Measurements from ENCODE around the gene DRC7.
"Not testable (repeated sequence)": the region's sequence is repeated elsewhere in the genome, so short reads cannot be mapped to it uniquely, and the experiment has no call there.

The DRC7 gene

DNA sequence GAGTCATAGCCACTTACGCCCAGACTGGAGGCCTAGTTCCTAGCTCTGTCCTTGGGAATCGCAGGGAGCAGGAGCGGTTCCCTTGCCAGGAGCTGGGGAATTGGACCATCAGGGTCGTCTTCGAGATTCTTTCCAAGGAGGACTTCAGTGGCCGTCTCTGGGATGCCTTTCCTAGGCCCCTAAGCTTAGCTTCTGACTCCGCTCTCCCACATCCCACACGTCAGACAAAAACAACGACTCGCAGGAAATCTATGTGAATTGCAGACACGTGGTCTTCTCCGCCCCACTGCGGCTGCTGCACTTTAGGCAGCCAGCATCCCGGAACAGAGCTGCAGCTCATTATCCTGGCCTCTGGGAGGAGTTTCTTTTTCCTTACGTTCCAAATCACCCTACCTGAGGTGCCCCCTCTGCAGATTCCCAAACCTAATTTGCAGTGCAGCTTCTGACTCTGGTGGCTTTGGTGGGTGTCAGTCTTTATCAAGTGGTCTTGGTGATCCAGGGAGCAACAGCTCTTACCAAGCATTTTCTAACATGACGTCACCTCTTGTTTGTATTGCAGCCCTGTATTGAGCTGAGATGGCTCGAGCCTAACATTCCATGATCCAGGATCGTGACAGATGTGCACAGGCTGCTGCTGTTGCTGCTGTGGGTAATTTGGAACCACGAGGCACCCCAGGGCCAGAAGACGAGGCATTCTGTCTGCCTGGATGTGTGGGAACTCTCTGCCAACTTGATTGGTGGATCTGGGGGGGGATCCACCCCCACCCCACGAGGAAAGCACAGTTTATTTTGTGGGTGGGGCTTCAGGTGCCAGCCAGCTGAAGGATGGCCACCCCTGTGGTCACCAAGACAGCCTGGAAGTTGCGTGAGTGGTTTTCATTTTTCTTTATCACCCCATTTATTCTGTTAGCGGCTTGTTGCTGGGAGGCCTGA lies 42.1 kb downstream of the DRC7 start:
- Mint-ChIP-seq H3K4me3 (peak overlapping the region; percentile 89), H3K27ac (peak overlapping the region; percentile 91), H3K27me3 (no peaks in the 10 kb centered on the region), H3K36me3 (peaks cover 10% of the 10 kb centered on the region), H3K4me1 (peaks cover 15% of the 10 kb centered on the region), H3K9me3 (peaks cover 2% of the 10 kb centered on the region)
- ATAC-seq = no peak

- Mint-ChIP-seq H3K9me3 (no peaks in the 10 kb centered on the region), H3K27ac (no peak overlapping the region), H3K27me3 (no peaks in the 10 kb centered on the region), H3K36me3 (no peaks in the 10 kb centered on the region), H3K4me3 (no peak overlapping the region), H3K4me1 (peaks cover 15% of the 10 kb centered on the region)
- no peak for ATAC-seq
These were observed 44.2 kb downstream of the DRC7 start for GRCh38 chr16:57738844-57739243.

DNA sequence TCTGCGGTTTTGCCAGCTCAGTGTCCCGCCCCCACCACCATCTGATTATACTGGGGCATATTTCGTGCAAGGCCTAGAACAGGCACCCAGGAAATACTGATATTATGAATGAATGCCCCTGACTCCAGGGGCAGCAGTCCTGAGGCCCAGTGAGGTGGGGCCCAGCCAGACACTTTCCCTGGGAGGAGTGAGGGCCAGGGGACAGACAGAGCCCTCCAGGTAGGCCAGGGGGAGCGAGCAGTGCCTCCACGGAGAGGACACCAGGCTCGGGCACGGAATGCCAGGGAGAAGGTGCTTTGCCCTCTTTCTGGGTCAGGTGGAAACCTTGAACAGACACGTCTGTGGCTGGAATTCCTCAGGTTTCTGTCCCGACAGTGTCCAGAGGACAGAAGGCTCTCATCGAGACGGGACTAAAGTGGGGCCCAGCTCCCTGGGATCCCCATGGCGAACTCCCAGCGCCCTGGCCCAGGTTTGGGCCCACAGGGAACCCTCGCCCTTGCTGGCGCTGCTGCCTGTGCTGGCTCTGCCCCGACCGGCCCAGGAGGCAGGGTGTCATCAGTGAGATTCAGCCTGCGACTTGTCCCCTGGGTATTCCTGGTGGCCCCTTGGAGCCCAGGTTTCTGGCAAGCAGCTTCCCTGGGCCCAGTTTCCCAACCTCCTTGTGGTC lies 45.3 kb downstream of the DRC7 start:
- H3K4me1 Mint-ChIP-seq = peaks cover 15% of the 10 kb centered on the region
- H3K4me3 Mint-ChIP-seq = no peak overlapping the region
- no peaks in the 10 kb centered on the region for H3K27me3 Mint-ChIP-seq
- ATAC-seq = no peak
- no peaks in the 10 kb centered on the region for H3K36me3 Mint-ChIP-seq
- H3K9me3 Mint-ChIP-seq = no peaks in the 10 kb centered on the region
- H3K27ac Mint-ChIP-seq = no peak overlapping the region

DNA sequence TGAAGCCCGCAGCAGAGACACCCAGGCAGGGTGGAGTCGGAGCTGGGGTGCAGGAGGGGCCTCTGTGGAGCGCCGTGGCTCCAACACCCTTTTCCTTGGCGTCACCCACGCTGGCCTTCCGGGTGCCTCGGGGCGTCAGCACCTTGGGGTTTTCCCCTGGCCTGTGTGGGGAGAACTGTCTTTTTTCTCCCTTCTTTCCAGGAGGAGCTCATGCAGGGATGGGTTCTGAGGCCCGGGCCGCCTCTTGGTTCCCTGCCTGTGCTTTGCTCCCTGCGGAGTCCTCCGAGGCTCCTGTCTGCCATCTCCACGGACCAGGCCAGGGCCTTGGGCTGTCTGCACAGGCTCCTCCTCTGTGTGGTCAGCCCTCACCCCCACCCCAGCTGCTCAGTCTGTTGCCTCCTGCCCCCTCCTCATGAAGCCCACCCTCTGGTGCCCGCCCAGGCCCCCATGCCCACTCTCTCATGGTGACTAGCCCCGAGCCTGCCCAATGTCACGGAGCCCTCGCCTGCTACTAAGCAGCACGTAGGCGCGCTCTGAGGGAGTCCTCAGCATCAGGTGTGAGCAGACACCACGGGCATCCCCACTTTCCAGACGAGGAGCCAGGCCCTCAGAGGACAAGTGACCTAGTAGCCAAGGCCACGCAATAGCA lies 45.9 kb downstream of the DRC7 start:
- H3K27ac Mint-ChIP-seq = no peak overlapping the region
- peaks cover under 1% of the 10 kb centered on the region for H3K36me3 Mint-ChIP-seq
- H3K9me3 Mint-ChIP-seq = no peaks in the 10 kb centered on the region
- H3K27me3 Mint-ChIP-seq = no peaks in the 10 kb centered on the region
- no peak for ATAC-seq
- peaks cover 14% of the 10 kb centered on the region for H3K4me1 Mint-ChIP-seq
- no peak overlapping the region for H3K4me3 Mint-ChIP-seq

DNA sequence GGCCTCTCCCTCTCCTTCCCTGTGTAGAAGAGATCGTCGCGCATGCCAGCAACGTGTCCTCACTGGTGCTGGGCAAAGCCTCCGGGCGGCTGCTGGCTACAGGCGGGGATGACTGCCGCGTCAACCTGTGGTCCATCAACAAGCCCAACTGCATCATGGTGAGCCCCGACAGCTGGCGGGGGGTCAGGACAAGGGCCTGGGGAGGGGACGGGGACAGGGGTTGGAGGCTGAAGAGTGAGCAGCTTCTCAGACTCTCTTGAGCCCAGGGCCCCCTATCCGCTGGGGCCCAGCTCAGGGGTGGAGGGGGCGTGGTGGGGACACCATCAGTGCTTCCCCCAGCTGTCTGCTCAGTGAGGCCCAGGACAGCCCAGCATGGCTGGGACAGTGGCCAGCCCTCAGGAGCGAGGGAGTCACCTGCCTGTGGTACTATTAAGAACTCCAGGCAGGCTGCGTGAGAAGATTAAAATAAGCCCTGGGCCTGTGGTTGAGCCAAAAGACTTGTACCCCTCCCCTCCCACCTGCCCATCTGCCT lies 47.1 kb downstream of the DRC7 start:
- no peaks in the 10 kb centered on the region for H3K9me3 Mint-ChIP-seq
- H3K27ac Mint-ChIP-seq = no peak overlapping the region
- no peak overlapping the region for H3K4me3 Mint-ChIP-seq
- peaks cover 2% of the 10 kb centered on the region for H3K4me1 Mint-ChIP-seq
- no peak for ATAC-seq
- H3K27me3 Mint-ChIP-seq = no peaks in the 10 kb centered on the region
- H3K36me3 Mint-ChIP-seq = peaks cover 10% of the 10 kb centered on the region

- no peaks in the 10 kb centered on the region for H3K9me3 Mint-ChIP-seq
- no peak for ATAC-seq
- no peak overlapping the region for H3K27ac Mint-ChIP-seq
- no peak overlapping the region for H3K4me3 Mint-ChIP-seq
- H3K4me1 Mint-ChIP-seq = no peaks in the 10 kb centered on the region
- no peaks in the 10 kb centered on the region for H3K27me3 Mint-ChIP-seq
- peaks cover 18% of the 10 kb centered on the region for H3K36me3 Mint-ChIP-seq
These were observed 47.9 kb downstream of the DRC7 start for GRCh38 chr16:57742543-57742942.

DNA sequence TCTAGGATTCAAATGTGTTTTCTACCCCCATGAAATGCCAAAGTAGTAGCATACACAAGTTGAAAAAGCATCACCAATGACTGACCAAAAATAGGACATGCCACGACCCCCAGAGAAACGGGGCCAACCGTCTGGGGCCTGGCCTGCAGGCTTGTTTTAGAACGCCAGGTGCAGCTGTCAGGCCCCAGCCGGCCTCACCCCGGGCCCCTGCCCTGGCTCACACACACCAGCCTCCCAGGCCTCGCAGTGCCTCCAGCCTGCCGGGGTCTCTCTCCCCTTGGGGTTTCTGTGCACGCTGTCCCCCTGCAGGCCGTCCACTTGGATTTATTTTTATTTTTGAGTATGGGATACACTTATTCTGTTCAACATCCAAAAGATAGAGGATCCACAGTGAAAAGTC lies 48.9 kb downstream of the DRC7 start:
- Mint-ChIP-seq H3K36me3 (peaks cover 18% of the 10 kb centered on the region), H3K4me1 (no peaks in the 10 kb centered on the region), H3K27ac (no peak overlapping the region), H3K4me3 (no peak overlapping the region), H3K9me3 (no peaks in the 10 kb centered on the region), H3K27me3 (no peaks in the 10 kb centered on the region)
- no peak for ATAC-seq

DNA sequence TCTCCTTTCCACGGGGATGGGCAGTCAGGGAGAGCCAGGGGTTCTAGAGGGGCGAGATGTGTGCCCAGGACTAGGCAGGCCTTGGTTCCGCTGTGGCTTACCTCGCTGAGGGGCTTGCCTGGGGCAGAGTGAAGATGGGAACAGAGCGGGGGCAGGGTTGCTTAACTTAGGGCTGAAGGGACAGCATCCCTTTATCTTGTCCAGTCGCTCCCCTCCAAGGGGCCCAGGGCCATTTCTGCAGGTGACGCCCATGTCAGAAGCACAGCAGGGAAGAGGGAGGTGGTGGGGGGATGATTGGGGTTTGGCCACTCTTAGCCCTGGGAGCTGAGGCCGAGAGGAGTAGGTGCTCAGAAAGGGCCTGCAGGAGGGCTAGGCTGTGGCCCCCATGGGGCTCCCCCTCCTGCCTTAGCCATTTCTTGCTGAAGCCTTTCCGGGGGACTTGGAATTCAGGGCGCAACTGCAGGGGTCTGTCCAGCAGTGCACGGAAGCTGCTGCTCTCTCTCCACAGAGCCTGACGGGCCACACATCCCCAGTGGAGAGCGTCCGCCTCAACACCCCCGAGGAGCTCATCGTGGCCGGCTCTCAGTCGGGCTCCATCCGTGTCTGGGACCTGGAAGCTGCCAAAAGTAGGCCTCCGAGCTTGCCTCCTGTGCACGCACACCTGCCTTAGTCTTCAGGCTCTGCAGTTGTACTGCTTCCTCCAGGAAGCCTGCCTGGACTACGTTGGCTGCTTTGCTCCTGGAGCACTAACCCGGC lies 49.5 kb downstream of the DRC7 start:
- ATAC-seq = no peak
- Mint-ChIP-seq H3K27me3 (no peaks in the 10 kb centered on the region), H3K4me1 (no peaks in the 10 kb centered on the region), H3K9me3 (no peaks in the 10 kb centered on the region), H3K4me3 (no peak overlapping the region), H3K27ac (no peak overlapping the region), H3K36me3 (peaks cover 18% of the 10 kb centered on the region)

GRCh38 chr16:57744642-57744903 lies 50.0 kb downstream of the DRC7 start:
- no peaks in the 10 kb centered on the region for H3K9me3 Mint-ChIP-seq
- no peak overlapping the region for H3K27ac Mint-ChIP-seq
- no peaks in the 10 kb centered on the region for H3K27me3 Mint-ChIP-seq
- no peaks in the 10 kb centered on the region for H3K4me1 Mint-ChIP-seq
- ATAC-seq = peak; percentile 18
- H3K4me3 Mint-ChIP-seq = no peak overlapping the region
- peaks cover 18% of the 10 kb centered on the region for H3K36me3 Mint-ChIP-seq

DNA sequence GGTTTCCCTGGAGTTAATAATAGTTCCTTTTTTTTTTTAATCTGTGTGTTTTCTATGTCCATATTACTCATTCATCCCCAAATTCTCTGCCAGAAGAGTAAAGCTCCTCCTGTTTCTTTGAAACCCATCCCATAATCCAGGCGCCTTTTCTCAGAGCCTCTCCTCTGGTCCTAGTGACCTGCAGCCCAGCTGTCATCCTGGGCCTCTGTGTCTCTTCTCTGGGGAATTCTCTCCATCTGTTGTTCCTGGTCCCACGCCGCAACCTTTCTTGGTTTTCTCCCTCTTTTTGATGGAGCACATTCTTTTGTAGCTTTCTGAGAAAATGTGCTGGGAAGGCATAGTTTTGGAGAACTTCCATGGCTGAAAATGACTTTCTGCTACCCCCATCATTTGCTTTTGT lies 51.2 kb downstream of the DRC7 start:
- H3K27ac Mint-ChIP-seq = no peak overlapping the region
- no peaks in the 10 kb centered on the region for H3K27me3 Mint-ChIP-seq
- H3K9me3 Mint-ChIP-seq = no peaks in the 10 kb centered on the region
- H3K4me1 Mint-ChIP-seq = no peaks in the 10 kb centered on the region
- no peak for ATAC-seq
- H3K36me3 Mint-ChIP-seq = peaks cover 18% of the 10 kb centered on the region
- H3K4me3 Mint-ChIP-seq = no peak overlapping the region

GRCh38 chr16:57746316-57746715 lies 51.7 kb downstream of the DRC7 start:
- H3K4me3 Mint-ChIP-seq = not testable (repeated sequence)

DNA sequence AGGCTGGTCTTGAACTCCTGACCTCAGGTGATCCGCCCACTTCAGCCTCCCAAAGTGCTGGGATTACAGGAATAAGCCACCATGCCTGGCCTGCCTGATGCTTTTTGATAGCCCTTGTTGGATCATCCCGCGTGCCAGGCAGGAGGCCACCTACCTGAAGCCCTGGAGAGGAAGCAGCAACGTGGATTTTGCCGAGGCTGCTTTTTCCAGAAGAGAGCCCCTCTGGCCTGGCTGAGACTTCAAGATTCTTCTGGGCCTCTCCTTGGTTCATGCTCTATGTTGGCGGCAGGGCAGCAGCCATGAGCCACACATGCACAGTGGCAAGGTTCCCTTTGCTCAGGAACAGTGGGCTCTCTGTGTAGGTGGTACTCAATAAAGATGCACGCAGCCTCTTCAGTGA lies 52.5 kb downstream of the DRC7 start:
- H3K36me3 Mint-ChIP-seq = peaks cover 22% of the 10 kb centered on the region
- no peak for ATAC-seq
- no peaks in the 10 kb centered on the region for H3K27me3 Mint-ChIP-seq
- no peak overlapping the region for H3K27ac Mint-ChIP-seq
- H3K4me1 Mint-ChIP-seq = no peaks in the 10 kb centered on the region
- H3K9me3 Mint-ChIP-seq = no peaks in the 10 kb centered on the region
- H3K4me3 Mint-ChIP-seq = no peak overlapping the region

More at GRCh38 chr16:57746316-57746715, 51.7 kb downstream of the DRC7 start:
- H3K27me3 Mint-ChIP-seq, H3K27ac Mint-ChIP-seq, ATAC-seq, H3K9me3 Mint-ChIP-seq, H3K4me1 Mint-ChIP-seq: not testable (repeated sequence)
- peaks cover 18% of the 10 kb centered on the region for H3K36me3 Mint-ChIP-seq

DNA sequence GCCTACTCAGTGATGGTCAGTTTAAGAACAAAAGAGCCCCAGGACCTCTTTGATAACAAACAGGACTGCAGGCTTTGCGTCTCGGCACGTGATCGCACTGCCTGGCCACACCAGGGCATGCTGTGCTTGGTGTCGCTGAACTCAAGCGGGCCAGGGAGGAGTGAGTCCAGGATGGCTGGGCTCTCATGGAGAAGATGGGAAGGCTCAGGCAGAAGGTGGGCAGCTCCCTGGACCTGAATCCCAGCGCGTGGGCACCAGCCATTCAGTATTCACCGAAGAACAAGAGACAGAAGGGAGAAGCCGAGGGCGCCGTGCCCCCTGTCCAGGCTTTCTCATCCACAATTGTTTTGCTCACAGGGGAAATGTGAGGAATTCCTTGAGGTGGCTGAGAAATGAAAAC lies 52.9 kb downstream of the DRC7 start:
- no peak for ATAC-seq
- Mint-ChIP-seq H3K4me3 (no peak overlapping the region), H3K36me3 (peaks cover 23% of the 10 kb centered on the region), H3K4me1 (no peaks in the 10 kb centered on the region), H3K27ac (no peak overlapping the region), H3K9me3 (no peaks in the 10 kb centered on the region), H3K27me3 (no peaks in the 10 kb centered on the region)

GRCh38 chr16:57747996-57748395 lies 53.4 kb downstream of the DRC7 start:
- H3K36me3 Mint-ChIP-seq = peaks cover 23% of the 10 kb centered on the region
- no peaks in the 10 kb centered on the region for H3K4me1 Mint-ChIP-seq
- ATAC-seq = no peak

DNA sequence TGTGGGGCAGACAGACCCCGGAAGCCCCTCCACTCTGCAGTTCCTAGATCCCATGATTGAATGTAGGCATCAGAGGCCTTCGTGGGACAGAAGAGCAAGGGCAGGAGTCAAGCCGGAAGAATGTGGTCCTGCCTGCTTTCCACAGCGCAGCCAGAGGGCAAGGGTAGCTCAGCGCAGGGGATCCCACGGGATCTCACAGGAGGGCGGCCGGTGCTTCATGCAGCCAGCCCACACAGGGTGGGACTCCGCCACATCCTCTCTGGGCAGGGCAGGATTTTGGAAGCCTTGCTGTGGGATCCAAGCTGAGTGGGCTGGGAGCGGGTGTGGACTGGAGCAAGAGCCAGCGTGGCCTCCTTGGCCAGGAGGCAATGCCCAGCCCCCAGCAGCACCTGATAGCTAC lies 54.0 kb downstream of the DRC7 start:
- H3K4me1 Mint-ChIP-seq = no peaks in the 10 kb centered on the region
- H3K27me3 Mint-ChIP-seq = no peaks in the 10 kb centered on the region
- H3K9me3 Mint-ChIP-seq = no peaks in the 10 kb centered on the region
- no peak overlapping the region for H3K27ac Mint-ChIP-seq
- H3K36me3 Mint-ChIP-seq = peaks cover 23% of the 10 kb centered on the region
- no peak overlapping the region for H3K4me3 Mint-ChIP-seq
- ATAC-seq = no peak

More at GRCh38 chr16:57747996-57748395, 53.4 kb downstream of the DRC7 start:
- Mint-ChIP-seq H3K9me3 (no peaks in the 10 kb centered on the region), H3K27ac (no peak overlapping the region), H3K27me3 (no peaks in the 10 kb centered on the region), H3K4me3 (no peak overlapping the region)

Measured in stimulated activated memory B cell treated with anti-CD40 and anti-IgM and Interleukin-4, amounts not matched to agents 10 μg/mL and 1 μg/mL and 100 μg/mL, for 72 hours (primary cell).